ENCODE results near the gene UPK3B. TPM values are rescaled to one million over a fixed set of nuclear protein-coding genes. Genes with fewer than 3 reads are reported as not detected.
"Not testable (repeated sequence)": the region's sequence is repeated elsewhere in the genome, so short reads cannot be mapped to it uniquely, and the experiment has no call there.

UPK3B gene
- total RNA-seq, 1 donor from 2014 or later: 4.7 TPM

DNA sequence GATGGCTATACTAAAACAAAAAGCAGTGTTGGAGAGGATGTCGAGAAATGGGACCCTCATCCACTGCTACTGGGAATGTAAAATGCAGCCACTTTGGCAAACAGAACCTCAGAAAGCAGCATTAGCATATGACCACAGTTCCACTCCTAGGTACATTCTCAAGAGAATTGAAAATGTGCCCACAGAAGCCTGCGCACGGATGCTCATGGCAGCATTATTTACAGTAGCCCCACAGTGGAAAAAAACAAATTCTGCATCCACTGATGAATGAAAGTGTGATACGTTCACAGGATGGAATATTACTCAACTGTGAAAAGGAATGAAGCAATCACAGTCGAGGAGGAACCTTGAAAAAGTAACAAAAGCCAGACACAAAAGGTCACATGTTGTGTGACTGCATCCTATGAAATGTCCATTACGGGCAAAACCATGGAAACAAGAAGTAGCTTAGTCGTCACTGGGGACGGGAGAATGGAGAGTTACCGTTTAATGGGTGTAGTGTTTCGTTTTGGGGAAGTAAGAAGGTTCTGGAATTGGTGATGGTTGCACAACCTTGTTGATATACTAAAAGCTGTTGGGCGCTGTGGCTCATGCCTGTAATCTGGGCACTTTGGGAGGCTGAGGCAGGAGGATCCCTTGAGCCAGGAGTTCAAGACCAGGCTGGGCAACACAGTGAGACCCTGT, 2.5 kb upstream of the UPK3B start:
- Mint-ChIP-seq H3K4me3 (ENCODE audit: low read depth) (no peak overlapping the region), H3K9me3 (ENCODE audit: low read depth) (peaks cover 3% of the 10 kb centered on the region), H3K36me3 (ENCODE audit: insufficient read depth) (peaks cover 5% of the 10 kb centered on the region), H3K27me3 (no peaks in the 10 kb centered on the region), H3K4me1 (ENCODE audit: low read depth) (no peaks in the 10 kb centered on the region), H3K27ac (no peak overlapping the region)
- TF ChIP-seq, protein P1, sequence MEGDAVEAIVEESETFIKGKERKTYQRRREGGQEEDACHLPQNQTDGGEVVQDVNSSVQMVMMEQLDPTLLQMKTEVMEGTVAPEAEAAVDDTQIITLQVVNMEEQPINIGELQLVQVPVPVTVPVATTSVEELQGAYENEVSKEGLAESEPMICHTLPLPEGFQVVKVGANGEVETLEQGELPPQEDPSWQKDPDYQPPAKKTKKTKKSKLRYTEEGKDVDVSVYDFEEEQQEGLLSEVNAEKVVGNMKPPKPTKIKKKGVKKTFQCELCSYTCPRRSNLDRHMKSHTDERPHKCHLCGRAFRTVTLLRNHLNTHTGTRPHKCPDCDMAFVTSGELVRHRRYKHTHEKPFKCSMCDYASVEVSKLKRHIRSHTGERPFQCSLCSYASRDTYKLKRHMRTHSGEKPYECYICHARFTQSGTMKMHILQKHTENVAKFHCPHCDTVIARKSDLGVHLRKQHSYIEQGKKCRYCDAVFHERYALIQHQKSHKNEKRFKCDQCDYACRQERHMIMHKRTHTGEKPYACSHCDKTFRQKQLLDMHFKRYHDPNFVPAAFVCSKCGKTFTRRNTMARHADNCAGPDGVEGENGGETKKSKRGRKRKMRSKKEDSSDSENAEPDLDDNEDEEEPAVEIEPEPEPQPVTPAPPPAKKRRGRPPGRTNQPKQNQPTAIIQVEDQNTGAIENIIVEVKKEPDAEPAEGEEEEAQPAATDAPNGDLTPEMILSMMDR (IDR thresholded peaks at IDR 0.05; ENCODE audit: unreplicated experiment): no peak
- DNase-seq (ENCODE audit: low spot score, unreplicated experiment): no peak

DNA sequence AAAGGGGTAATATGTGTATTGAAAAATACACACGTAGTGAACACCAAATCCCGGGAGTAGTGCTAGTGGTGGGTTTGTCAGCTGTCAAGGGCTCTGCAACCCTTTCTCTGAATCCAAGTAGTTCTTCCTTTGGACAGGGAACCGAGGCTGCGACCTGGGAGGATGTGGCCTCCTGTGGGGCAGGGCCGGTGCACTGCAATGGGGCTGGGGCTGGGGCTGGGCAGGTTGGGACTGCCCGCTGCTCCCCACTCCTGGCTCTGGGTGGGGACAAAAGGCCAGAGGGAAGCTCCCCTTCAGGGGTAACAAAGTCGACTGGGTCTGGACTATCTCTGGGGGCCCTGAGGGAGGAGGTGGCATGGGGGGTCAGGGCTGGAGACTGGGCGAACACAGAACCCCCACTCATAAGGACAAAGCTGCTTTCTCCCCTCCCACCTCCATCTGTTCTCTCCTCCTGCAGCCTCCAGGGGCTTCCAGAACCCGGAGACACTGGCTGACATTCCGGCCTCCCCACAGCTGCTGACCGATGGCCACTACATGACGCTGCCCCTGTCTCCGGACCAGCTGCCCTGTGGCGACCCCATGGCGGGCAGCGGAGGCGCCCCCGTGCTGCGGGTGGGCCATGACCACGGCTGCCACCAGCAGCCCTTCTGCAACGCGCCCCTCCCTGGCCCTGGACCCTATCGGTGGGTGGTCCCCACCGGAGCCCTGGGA, 1.0 kb downstream of the UPK3B start:
- not testable (repeated sequence) for H3K27me3 Mint-ChIP-seq; H3K36me3 Mint-ChIP-seq (ENCODE audit: insufficient read depth); H3K27ac Mint-ChIP-seq; H3K4me1 Mint-ChIP-seq (ENCODE audit: low read depth); DNase-seq (ENCODE audit: low spot score, unreplicated experiment); H3K4me3 Mint-ChIP-seq (ENCODE audit: low read depth); H3K9me3 Mint-ChIP-seq (ENCODE audit: low read depth)

DNA sequence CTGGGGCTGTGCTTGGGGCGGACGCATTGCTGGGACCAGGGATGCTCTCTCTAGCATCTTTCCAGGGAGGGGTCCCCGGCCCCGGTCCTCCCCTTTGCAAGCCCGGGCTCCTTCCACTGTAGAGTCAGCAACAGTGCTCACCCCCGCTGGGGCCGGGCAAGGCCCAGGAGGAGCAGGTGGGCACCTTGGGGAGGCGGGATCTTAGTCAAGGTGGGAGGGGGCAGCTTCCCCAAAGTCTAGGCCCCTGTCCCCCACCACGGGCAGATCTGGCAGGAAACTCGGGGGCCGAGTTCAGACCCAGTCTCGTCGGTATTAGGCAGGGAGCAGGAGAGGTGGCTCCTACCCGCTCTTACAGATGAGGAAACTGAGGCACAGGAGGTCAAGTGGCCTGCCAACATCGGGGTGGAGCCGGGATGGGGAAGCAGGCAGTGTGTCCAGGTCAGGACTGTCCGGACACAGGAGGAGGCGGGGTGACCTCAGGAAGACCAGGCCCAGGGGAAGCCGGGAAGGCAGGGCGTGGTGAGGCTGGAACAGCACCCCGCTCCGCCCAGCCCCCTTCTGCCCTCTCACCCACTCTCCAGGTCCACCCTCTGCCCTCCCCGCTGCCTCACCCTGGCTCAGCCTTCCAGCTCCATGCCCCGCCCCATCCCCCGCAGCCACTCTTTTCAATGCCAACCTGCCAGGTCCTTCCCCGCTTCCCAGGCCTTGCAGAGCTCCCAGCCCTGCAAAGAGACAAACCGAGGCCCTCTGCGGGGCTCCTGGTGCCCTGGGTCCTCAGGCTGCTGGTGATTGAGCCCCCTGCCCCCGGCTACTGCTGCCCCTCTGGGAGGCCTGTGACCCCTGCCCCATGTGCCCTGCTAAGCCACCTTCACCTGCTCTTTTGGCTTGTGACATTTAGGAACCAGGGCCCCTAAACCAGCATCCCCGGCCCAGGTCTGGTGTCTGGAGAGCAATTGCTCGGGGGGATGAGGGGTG, 1.8 kb downstream of the UPK3B start:
- not testable (repeated sequence) for H3K27me3 Mint-ChIP-seq; DNase-seq (ENCODE audit: low spot score, unreplicated experiment); H3K4me3 Mint-ChIP-seq (ENCODE audit: low read depth); H3K27ac Mint-ChIP-seq; H3K36me3 Mint-ChIP-seq (ENCODE audit: insufficient read depth); H3K4me1 Mint-ChIP-seq (ENCODE audit: low read depth); H3K9me3 Mint-ChIP-seq (ENCODE audit: low read depth)

DNA sequence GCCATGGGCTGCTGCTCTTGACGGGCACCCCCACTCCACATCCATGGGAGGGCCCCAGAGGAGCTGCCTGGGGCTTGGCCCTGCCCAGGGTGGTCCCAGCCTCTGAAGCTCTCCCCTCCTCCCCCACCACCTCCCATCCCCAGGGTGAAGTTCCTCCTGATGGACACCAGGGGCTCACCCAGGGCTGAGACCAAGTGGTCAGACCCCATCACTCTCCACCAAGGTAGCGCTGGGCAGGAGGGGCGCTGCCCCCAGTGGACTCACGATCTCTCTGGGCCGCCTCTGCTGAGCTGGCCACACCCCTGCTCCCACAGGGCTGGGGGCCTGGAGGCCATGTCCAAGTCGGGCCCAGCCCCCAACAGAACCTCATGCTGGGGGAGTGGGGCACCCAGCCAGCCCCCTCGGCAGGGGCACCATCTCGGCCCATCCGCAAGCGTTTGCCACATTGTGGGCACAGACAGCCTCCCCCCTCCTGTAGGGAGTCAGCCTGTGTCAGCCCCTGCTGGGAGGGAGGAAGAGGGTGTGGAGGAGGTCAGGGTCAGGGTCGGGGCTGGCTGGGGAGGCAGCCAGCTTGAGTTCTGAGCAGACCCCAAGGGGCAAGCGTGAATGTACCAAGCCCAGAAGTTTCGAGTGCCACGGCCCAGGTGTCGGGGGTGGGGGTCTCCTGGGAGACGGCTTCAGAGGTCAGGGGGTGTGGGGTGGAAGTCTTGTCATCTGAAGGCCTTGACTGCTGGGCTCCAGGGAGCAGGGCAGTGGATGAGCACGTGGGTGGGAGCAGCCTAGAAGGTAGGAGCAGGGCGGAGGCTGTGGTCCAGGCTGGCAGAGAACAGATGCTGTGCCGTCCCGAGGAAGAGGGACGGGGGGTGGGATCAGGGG, 2.8 kb downstream of the UPK3B start:
- Mint-ChIP-seq H3K27ac (peak overlapping the region; percentile 49), H3K4me1 (ENCODE audit: low read depth) (no peaks in the 10 kb centered on the region), H3K4me3 (ENCODE audit: low read depth) (no peak overlapping the region), H3K36me3 (ENCODE audit: insufficient read depth) (no peaks in the 10 kb centered on the region), H3K9me3 (ENCODE audit: low read depth) (no peaks in the 10 kb centered on the region), H3K27me3 (no peaks in the 10 kb centered on the region)
- DNase-seq (ENCODE audit: low spot score, unreplicated experiment): no peak
- TF ChIP-seq, protein P1 (IDR thresholded peaks at IDR 0.05; ENCODE audit: unreplicated experiment): peak; percentile 51

DNA sequence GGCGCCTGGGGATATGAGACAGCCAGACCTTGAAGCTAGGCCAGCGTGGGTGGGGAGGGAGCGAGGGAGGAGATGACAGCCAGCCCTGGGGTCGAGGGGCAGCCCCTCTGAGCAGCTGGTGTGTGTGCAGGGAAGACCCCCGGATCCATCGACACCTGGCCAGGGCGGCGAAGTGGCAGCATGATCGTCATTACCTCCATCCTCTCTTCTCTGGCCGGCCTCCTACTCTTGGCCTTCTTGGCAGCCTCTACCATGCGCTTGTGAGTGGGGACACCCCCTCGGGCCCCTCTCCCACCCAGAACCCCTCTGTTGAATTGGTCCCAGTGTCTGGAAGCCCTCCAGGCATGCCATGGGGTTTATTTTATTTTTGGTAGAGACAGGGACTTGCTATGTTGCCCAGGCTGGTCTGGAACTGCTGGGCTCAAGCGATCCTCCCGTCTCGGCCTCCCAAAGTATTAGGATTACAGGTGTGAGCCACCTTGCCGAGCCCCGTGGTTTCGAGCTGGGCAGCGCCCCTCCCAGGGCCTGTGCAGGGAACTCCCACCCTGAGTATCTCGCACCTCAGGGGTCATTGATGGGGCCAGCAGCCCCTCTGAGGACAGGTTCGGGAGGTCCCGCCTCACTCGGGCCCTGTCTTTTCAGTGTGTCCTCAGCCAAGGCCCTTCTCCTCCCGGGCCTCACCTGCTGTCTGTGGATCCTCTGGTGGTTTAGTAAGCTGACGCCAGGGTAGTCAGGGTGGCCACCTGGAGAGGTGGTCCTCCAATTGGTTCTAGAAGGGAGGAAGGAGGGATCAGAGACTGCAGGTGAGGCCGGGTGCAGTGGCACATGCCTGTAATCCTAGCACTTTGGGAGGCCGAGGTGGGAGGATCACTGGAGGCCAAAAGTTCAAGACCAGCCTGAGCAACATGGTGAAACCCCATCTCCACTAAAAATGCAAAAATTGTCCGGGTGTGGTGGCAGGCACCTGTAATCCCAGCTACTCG, 3.8 kb downstream of the UPK3B start:
- no peaks in the 10 kb centered on the region for H3K27me3 Mint-ChIP-seq
- no peak for DNase-seq (ENCODE audit: low spot score, unreplicated experiment)
- TF ChIP-seq, protein P1 (IDR thresholded peaks at IDR 0.05; ENCODE audit: unreplicated experiment): no peak
- no peak overlapping the region for H3K4me3 Mint-ChIP-seq (ENCODE audit: low read depth)
- H3K36me3 Mint-ChIP-seq (ENCODE audit: insufficient read depth): no peaks in the 10 kb centered on the region
- no peaks in the 10 kb centered on the region for H3K4me1 Mint-ChIP-seq (ENCODE audit: low read depth)
- H3K9me3 Mint-ChIP-seq (ENCODE audit: low read depth): no peaks in the 10 kb centered on the region
- peak overlapping the region; percentile 49 for H3K27ac Mint-ChIP-seq
